Measurements from ENCODE around the gene GDPD4.

The GDPD4 gene

DNA sequence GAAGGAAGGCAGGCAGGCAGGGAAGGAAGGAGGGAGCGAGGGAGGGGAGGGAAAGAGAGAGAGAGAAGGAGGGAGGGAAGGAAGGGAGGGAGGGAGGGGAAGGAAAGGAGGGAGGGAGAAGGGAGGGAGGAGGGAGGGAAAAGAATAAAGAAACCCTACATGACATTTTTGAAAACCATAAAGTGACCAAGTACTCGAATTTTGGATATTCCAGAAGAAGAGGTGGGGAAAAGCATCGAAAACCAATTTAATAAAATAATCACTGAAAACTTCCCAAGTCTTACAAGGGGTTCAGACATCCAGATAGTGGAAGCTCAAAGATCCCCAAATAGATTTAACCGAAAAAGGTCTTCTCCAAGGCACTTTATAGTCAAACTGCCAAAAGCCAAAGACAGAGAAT is 11.7 kb downstream of the GDPD4 start:
- H3K4me3 ChIP-seq (ENCODE audit: low read depth in 1 of 2, low read length in 2 of 2): no peak overlapping the region
- H3K36me3 ChIP-seq (ENCODE audit: insufficient read depth, low read length): no peaks in the 10 kb centered on the region
- no peaks in the 10 kb centered on the region for H3K27me3 ChIP-seq (ENCODE audit: control insufficient read depth in 1 of 2, insufficient read depth in 2 of 2, low read length in 2 of 2)
- no peaks in the 10 kb centered on the region for H3K4me1 ChIP-seq (ENCODE audit: insufficient read depth, low read length)
- peaks cover 3% of the 10 kb centered on the region for H3K9me3 ChIP-seq (ENCODE audit: low read length)
- no peak overlapping the region for H3K9ac ChIP-seq (ENCODE audit: low read length)
- no peak overlapping the region for H3K27ac ChIP-seq (ENCODE audit: low read depth, low read length)

GRCh38 chr11:77287615-77288273 is 13.7 kb downstream of the GDPD4 start:
- Histone ChIP-seq H3K27ac (ENCODE audit: low read depth, low read length) (no peak overlapping the region), H3K4me3 (ENCODE audit: low read depth in 1 of 2, low read length in 2 of 2) (no peak overlapping the region), H3K36me3 (ENCODE audit: insufficient read depth, low read length) (no peaks in the 10 kb centered on the region), H3K9ac (ENCODE audit: low read length) (no peak overlapping the region), H3K9me3 (ENCODE audit: low read length) (no peaks in the 10 kb centered on the region), H3K4me1 (ENCODE audit: insufficient read depth, low read length) (no peaks in the 10 kb centered on the region), H3K27me3 (ENCODE audit: control insufficient read depth in 1 of 2, insufficient read depth in 2 of 2, low read length in 2 of 2) (no peaks in the 10 kb centered on the region)

DNA sequence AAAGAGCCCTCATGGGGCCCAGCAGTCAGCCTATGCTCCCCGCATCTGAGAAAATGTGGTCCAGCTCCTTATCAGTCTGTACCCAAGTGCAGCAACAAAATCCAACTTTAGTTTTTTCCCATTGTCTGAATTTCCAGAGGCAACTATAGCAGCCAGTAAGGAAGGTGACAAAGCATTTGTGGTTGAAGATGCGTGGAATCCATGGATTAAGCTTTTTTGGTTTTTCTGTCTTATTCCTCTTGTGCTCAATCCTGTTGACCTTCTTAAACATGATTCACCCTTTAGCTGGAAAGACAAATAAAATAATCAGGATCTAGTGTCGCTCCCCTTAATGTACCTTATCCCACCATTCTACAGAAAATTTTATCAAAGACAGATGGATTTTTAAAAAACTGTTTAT is 14.3 kb downstream of the GDPD4 start:
- Histone ChIP-seq H3K27ac (ENCODE audit: low read depth, low read length) (no peak overlapping the region), H3K27me3 (ENCODE audit: control insufficient read depth in 1 of 2, insufficient read depth in 2 of 2, low read length in 2 of 2) (no peaks in the 10 kb centered on the region), H3K9ac (ENCODE audit: low read length) (no peak overlapping the region), H3K9me3 (ENCODE audit: low read length) (no peaks in the 10 kb centered on the region), H3K36me3 (ENCODE audit: insufficient read depth, low read length) (no peaks in the 10 kb centered on the region), H3K4me3 (ENCODE audit: low read depth in 1 of 2, low read length in 2 of 2) (no peak overlapping the region), H3K4me1 (ENCODE audit: insufficient read depth, low read length) (no peaks in the 10 kb centered on the region)

DNA sequence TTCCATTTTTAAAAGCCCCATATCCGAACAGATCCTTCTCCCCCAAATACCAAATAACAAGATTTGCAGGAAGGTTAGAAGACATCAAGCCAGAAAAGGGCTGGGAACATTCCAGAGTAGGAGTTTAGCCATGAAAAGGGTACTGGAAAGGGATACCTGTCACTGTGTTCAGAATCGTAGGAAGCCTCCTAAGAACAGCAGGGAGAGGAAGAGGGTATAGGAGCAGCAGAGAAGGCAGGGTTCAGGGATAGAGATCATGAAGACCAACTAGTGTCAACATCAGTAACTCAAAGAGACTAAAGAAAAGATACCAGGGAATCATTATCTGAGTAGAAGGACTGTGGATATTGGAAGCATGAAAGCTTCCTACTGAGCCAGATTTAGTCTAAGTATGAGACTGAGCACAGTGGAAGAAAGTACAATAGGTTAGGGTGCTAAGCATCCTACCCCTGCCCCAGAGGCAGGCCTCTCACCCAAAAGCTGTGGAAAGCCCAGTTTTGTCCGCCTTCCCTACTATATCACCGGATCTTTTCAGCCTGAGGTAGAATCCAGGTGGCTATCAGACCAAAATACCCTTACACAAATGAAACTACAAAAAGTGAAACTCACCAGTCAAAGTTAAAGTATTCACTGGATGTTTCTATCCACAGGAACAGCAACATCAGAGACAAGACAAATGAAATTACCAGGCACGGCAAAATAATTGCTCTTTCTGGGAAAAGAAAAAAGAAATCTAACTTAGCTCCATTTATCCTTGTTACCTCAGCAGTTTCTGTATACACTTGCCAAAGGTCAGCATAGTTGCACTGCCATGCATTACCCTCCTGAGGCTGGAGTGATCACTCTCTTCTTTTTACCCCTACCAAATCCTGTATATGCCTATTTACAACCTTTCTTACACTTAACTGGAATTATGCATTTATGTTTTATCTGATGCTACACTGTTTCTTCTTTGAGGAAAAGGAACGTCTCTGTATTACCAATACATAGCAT is 16.7 kb downstream of the GDPD4 start:
- Histone ChIP-seq H3K27me3 (ENCODE audit: control insufficient read depth in 1 of 2, insufficient read depth in 2 of 2, low read length in 2 of 2) (no peaks in the 10 kb centered on the region), H3K36me3 (ENCODE audit: insufficient read depth, low read length) (no peaks in the 10 kb centered on the region), H3K4me3 (ENCODE audit: low read depth in 1 of 2, low read length in 2 of 2) (no peak overlapping the region), H3K27ac (ENCODE audit: low read depth, low read length) (no peak overlapping the region), H3K9ac (ENCODE audit: low read length) (no peak overlapping the region), H3K4me1 (ENCODE audit: insufficient read depth, low read length) (no peaks in the 10 kb centered on the region), H3K9me3 (ENCODE audit: low read length) (no peaks in the 10 kb centered on the region)

- H3K27me3 ChIP-seq (ENCODE audit: control insufficient read depth in 1 of 2, insufficient read depth in 2 of 2, low read length in 2 of 2): no peaks in the 10 kb centered on the region
These were observed 18.4 kb downstream of the GDPD4 start for GRCh38 chr11:77283101-77283500.

GRCh38 chr11:77278595-77279506 is 22.6 kb downstream of the GDPD4 start:
- no peak overlapping the region for H3K27ac ChIP-seq (ENCODE audit: low read depth, low read length)
- no peak overlapping the region for H3K9ac ChIP-seq (ENCODE audit: low read length)
- H3K27me3 ChIP-seq (ENCODE audit: control insufficient read depth in 1 of 2, insufficient read depth in 2 of 2, low read length in 2 of 2): no peaks in the 10 kb centered on the region
- no peaks in the 10 kb centered on the region for H3K36me3 ChIP-seq (ENCODE audit: insufficient read depth, low read length)
- no peaks in the 10 kb centered on the region for H3K4me1 ChIP-seq (ENCODE audit: insufficient read depth, low read length)
- H3K9me3 ChIP-seq (ENCODE audit: low read length): no peaks in the 10 kb centered on the region
- no peak overlapping the region for H3K4me3 ChIP-seq (ENCODE audit: low read depth in 1 of 2, low read length in 2 of 2)

More at GRCh38 chr11:77283101-77283500, 18.4 kb downstream of the GDPD4 start:
- H3K4me1 ChIP-seq (ENCODE audit: insufficient read depth, low read length): no peaks in the 10 kb centered on the region
- no peak overlapping the region for H3K27ac ChIP-seq (ENCODE audit: low read depth, low read length)
- H3K9ac ChIP-seq (ENCODE audit: low read length): no peak overlapping the region
- H3K36me3 ChIP-seq (ENCODE audit: insufficient read depth, low read length): no peaks in the 10 kb centered on the region
- no peaks in the 10 kb centered on the region for H3K9me3 ChIP-seq (ENCODE audit: low read length)
- H3K4me3 ChIP-seq (ENCODE audit: low read depth in 1 of 2, low read length in 2 of 2): no peak overlapping the region

DNA sequence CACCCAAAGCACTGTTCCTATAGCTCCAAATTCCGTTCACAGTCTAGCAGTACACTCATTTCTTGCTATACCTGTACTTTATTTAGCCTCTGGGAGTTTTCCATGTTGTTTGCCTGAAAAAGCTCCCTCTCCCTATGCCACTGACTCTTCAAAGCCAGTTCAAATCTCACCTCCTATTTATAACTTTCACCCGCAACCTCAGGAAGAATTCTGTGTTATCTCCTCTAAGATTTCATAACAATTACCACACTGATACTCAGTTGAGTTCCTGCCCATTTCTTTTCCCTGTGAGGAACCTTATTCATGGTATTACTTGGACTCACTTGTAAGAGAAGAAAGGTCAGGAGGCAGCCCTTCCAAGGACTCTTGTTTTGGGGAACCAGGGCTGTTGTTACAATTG is 25.2 kb downstream of the GDPD4 start:
- Histone ChIP-seq H3K4me1 (ENCODE audit: insufficient read depth, low read length) (no peaks in the 10 kb centered on the region), H3K36me3 (ENCODE audit: insufficient read depth, low read length) (no peaks in the 10 kb centered on the region)

GRCh38 chr11:77270921-77271320 is 30.6 kb downstream of the GDPD4 start:
- Histone ChIP-seq H3K36me3 (ENCODE audit: insufficient read depth, low read length) (no peaks in the 10 kb centered on the region), H3K27me3 (ENCODE audit: control insufficient read depth in 1 of 2, insufficient read depth in 2 of 2, low read length in 2 of 2) (no peaks in the 10 kb centered on the region), H3K4me3 (ENCODE audit: low read depth in 1 of 2, low read length in 2 of 2) (no peak overlapping the region), H3K4me1 (ENCODE audit: insufficient read depth, low read length) (no peaks in the 10 kb centered on the region), H3K9me3 (ENCODE audit: low read length) (no peaks in the 10 kb centered on the region), H3K9ac (ENCODE audit: low read length) (no peak overlapping the region), H3K27ac (ENCODE audit: low read depth, low read length) (no peak overlapping the region)

More for the DNA sequence above, 25.2 kb downstream of the GDPD4 start:
- H3K27ac ChIP-seq (ENCODE audit: low read depth, low read length): no peak overlapping the region
- no peak overlapping the region for H3K4me3 ChIP-seq (ENCODE audit: low read depth in 1 of 2, low read length in 2 of 2)
- no peak overlapping the region for H3K9ac ChIP-seq (ENCODE audit: low read length)
- H3K27me3 ChIP-seq (ENCODE audit: control insufficient read depth in 1 of 2, insufficient read depth in 2 of 2, low read length in 2 of 2): no peaks in the 10 kb centered on the region
- no peaks in the 10 kb centered on the region for H3K9me3 ChIP-seq (ENCODE audit: low read length)

GRCh38 chr11:77269484-77270123 is 31.9 kb downstream of the GDPD4 start:
- no peaks in the 10 kb centered on the region for H3K4me1 ChIP-seq (ENCODE audit: insufficient read depth, low read length)
- no peaks in the 10 kb centered on the region for H3K27me3 ChIP-seq (ENCODE audit: control insufficient read depth in 1 of 2, insufficient read depth in 2 of 2, low read length in 2 of 2)
- no peak overlapping the region for H3K4me3 ChIP-seq (ENCODE audit: low read depth in 1 of 2, low read length in 2 of 2)
- H3K9me3 ChIP-seq (ENCODE audit: low read length): no peaks in the 10 kb centered on the region
- no peak overlapping the region for H3K9ac ChIP-seq (ENCODE audit: low read length)
- H3K27ac ChIP-seq (ENCODE audit: low read depth, low read length): no peak overlapping the region
- no peaks in the 10 kb centered on the region for H3K36me3 ChIP-seq (ENCODE audit: insufficient read depth, low read length)

DNA sequence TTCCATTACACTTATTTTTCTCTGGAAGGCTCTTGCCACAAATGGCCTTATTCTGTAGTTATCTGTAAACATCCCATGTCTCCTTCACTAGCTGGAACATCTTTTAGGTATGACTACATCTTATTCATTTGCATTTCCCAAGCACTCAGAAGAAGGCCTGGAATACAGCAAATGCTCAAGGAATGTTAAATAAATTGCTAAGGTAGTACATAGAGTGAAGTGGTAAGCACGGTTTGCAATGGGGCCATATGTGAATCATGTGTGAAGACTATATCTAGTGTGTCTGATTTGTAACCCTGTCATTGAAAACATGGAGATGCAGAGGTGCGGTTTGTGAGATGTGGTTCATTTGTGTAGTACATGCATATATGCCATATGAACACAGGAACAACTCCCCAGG is 33.5 kb downstream of the GDPD4 start:
- H3K9ac ChIP-seq (ENCODE audit: low read length): no peak overlapping the region
- H3K4me3 ChIP-seq (ENCODE audit: low read depth in 1 of 2, low read length in 2 of 2): no peak overlapping the region
- H3K27me3 ChIP-seq (ENCODE audit: control insufficient read depth in 1 of 2, insufficient read depth in 2 of 2, low read length in 2 of 2): no peaks in the 10 kb centered on the region
- H3K36me3 ChIP-seq (ENCODE audit: insufficient read depth, low read length): no peaks in the 10 kb centered on the region
- H3K4me1 ChIP-seq (ENCODE audit: insufficient read depth, low read length): no peaks in the 10 kb centered on the region
- no peak overlapping the region for H3K27ac ChIP-seq (ENCODE audit: low read depth, low read length)
- no peaks in the 10 kb centered on the region for H3K9me3 ChIP-seq (ENCODE audit: low read length)

Data from muscle layer of colon (tissue), 2 donors.